GM18526 (cell line): Measurements from ENCODE around the gene ATP8B4.

Source experiments
- POLR2A ChIP-seq: IDR thresholded peaks from 3 replicates; pipeline ENCODE4 v1.6.1; 2011; ENCODE audit not compliant: insufficient read length; ENCODE audit errors: extremely low read depth

The ATP8B4 gene

DNA sequence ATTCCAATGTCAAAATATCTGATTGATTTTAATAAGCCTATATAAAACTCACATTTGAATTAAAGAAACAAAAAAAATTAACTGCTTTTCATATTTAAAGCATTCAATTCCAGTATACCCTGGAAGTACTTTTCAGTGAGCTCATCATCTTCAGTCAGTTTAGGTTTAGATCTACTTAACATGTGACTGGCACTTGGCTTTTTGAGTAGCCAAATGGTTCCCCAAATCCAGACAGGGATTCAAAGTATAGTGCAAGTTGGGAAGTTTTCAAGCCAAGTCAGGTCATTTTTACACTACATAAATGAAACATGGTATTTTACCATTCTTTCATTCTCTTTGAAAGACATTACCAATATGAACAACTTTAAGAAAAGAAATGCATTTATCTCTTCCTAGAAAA, 57.5 kb downstream of the ATP8B4 start:
- no peak for TF ChIP-seq POLR2A

- TF ChIP-seq POLR2A: no peak
Observed at GRCh38 chr15:50059883-50060282, 59.1 kb downstream of the ATP8B4 start.

DNA sequence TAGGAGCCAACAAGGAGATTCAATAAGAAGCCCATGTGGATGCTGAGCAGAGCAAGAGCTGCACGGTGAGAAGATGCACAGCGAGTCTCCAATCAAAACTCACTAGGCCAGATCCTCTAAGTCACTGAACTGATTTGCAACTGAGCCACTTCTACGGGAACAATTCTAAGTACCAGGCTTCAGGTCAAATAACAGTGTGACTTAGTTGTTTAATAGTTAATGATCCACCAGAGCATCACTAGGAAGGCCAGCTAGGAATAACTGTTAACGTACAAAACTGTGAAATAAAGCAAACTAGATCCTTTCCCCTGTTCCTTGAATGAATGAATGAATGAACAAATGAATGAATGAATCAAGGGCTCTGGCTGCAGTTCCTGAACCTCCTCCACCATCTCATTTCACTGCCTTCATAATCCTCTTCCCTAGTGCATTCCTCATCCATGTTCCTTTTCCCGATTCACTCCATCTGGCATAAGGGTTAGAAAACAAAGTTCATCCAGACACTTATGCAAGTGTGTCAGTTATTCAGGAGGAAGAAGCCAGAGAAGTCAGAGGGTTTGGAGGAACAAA, 59.7 kb downstream of the ATP8B4 start:
- TF ChIP-seq POLR2A: no peak

DNA sequence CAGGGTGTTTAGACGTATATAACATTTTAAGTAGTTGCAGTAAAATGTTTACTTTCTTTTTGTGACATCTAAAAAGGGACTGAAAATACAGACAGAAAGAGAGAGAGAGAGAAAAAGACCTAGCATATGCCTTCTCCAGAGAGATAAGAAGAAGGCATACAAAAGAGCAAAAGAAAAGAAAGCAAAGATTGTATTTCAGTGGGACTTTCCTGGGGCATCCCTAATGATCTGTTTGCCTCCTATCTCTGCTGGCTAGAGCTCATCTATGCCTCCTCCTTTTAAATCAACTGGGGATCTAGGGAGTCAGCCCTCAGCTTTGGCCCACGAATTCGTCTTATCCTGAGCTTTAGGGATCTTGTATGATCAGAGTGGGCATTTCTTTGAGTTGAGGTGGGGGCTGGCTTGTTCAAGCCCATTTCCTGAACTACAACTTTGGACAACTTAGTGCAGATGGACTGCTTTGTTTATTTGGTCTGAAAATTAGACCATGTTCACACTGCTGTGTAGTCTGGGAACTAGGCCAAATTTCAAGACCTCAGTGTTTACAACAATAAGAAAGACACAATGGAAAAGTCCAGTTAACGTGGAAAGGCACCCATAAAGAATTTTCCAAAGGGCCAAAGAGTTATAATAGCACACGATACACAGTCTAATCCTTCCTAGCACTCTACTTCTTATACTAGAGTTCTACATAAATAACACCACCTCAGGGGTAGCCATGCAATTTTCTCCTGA, 61.0 kb downstream of the ATP8B4 start:
- no peak for TF ChIP-seq POLR2A

DNA sequence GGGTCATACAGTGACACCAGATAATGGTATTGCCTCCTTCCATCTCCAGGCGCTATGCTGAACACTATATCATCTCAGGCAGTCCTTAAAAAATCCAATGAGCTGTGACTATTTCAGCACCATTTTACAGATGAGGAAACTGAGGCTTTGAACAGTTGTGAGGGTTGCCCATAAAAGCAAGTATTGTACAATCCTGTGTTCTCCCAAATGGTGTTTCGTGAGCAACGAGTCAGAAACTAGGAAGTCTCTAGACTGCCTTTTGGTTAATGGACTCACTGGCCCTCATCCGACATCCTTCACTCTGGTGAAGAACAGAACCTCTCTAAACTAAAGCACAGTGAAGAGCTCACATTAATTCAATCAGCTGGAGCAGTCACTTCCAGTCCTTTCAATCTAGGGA, 61.8 kb downstream of the ATP8B4 start:
- TF ChIP-seq POLR2A: no peak

GRCh38 chr15:50055750-50056157, 63.3 kb downstream of the ATP8B4 start:
- TF ChIP-seq POLR2A: no peak

- no peak for TF ChIP-seq POLR2A
Observed at GRCh38 chr15:50055332-50055731, 63.7 kb downstream of the ATP8B4 start.

DNA sequence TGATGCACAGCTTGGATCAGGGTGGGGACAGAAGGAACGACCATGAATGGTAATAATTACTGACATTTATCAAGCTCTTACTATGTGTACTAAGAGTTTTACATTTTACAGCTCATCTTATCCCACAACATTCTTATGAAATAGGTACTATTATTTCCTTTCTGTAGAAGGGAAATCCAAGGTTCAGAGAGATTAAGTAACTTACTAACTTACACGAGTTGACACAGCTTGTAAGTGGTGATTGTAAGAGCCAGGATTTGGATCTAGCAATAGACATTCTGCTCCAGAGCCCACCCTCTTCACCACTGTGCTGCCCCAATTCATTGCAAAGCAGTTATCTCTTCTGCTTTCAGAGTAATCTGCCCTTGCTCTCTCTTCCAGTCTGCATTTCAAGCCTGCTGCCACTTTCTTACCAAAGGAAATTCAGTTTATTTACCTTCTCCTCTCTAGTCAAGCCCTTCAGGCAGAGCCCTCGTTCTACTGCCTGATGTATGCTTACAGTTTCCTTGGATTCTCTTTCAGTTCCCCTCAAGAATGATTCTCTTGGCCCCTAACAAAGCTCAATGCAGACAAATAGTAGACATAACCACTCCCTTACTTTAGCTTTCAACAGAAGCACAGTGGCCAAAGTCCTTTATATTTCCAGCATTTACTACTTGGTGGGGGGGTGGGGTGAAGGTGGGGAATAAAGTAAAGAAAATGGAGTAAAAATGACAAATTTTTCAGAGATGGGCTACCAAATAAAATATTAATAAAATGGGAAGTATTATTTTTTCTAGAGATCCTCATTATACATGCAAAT, 65.8 kb downstream of the ATP8B4 start:
- no peak for TF ChIP-seq POLR2A

DNA sequence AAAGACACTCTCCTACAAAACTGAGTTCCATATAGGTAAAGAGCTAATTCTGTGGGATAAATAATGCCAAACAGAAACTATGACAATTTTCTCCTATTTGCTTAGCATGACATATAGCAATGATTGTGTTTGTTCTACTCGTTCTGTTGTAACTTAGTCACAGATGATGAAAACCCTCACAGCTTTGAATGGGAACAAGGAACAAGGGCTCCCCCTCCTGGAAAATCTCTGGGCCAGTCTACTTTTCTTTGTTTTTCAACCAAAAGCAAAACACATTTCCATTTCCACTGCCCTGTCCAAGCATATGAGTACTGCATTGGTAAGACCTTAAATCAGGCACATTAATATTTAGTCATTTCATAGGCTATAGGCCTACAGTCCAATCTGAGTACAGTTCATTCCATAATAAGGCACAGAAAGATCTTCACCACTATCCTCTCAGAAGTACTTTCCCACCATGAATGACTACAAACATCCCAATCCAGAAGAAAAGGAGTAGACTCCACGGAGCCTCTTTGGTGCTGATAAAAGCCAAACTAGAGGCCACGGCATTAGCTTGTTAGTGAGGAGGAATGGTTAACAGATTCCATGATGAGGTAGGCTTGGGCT, 67.1 kb downstream of the ATP8B4 start:
- TF ChIP-seq POLR2A: no peak

DNA sequence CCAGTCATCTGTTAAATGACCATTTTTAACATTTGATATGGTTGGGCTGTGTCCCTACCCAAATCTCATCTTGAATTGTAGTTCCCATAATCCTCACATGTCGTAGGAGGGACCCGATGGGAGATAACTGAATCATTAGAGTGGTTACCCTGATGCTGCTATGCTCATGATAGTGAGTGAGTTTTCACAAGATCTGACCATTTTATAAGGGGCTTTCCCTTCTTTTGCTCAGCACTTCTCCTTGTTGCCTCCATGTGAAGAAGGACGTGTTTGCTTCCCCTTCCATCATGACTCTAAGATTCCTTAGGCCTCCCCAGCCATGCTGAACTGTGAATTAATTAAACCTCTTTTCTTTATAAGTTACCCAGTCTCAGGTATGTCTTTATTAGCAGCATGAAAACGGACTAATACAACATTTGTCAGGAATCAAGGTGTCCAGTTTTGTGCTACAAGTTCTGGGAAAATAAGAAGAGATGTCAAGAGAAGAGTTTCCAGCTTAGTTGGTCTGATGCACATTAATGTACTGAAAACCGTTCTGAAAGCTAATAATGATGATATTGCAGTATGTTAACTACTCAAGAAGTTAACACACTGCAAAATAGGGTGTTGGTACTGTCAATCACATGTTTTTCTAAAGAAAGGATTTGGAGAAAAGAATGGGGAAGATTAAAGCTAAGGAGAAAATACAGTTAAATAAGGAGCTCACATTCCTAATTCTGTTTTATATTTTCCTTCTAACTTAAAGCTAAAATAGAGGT, 67.9 kb downstream of the ATP8B4 start:
- TF ChIP-seq POLR2A: no peak

- no peak for TF ChIP-seq POLR2A
Observed at GRCh38 chr15:50049871-50050270, 69.2 kb downstream of the ATP8B4 start.

DNA sequence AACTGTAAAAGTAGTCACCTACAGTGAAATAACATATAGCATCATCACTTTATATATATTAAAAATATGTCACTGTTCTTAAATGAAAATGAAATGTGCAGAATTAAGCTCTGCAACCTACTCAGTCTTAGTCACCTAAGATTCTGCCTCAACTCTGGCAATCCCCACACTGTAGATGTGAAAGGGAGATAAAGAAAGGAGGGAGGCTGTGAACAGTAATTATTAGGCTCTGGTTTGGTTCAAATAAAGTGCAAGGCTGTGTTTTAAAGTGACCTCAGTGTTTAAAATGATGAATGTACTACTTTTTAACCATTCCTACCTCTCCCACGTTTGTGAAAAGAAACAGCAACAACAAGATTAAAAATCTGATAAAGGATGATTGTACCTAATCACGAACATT, 72.2 kb downstream of the ATP8B4 start:
- no peak for TF ChIP-seq POLR2A

- TF ChIP-seq POLR2A: no peak
Observed at GRCh38 chr15:50046159-50046558, 72.9 kb downstream of the ATP8B4 start.

GRCh38 chr15:50044904-50045303, 74.1 kb downstream of the ATP8B4 start:
- TF ChIP-seq POLR2A: no peak

DNA sequence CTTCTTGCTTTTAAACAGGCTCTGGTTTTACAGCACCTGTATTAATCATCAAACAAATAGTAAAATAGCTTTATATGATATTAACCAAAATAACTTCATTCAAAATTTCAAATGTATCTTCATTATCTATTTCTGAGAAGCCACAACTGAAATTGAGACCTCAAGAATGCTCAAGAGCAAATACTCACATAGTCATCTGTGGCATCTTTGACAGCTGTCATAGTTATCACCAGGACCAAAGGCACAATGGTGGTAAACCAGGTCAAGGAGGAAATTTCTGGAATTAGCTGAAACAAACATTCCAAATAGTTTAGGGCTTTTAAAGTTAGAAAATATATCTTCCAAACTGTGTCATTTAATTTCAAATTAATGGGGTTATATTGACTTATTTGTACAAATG, 74.6 kb downstream of the ATP8B4 start:
- TF ChIP-seq POLR2A: no peak
